Immature natural killer cell (primary cell): ENCODE measurements around the gene BPGM. TPM values are rescaled to one million over a fixed set of nuclear protein-coding genes. Genes with fewer than 3 reads are reported as not detected.

ENCODE experiments used
- DNase-seq, 3 donors: peaks; one replicate each; pipeline ENCODE4 v3.0.0; 2022; ENCODE audit warnings: mixed read lengths in 1 of 3
- H3K27ac Mint-ChIP-seq, 6 donors: one replicate each; pipeline ENCODE4 v1.8.0; 2020; ENCODE audit warnings: mixed read lengths in 6 of 6, mild to moderate bottlenecking in 5 of 6, inconsistent platforms in 4 of 6, moderate library complexity in 3 of 6
- H3K27me3 Mint-ChIP-seq, 3 donors: one replicate each; pipeline ENCODE4 v1.8.0; 2020 to 2021; ENCODE audit warnings: low read depth in 3 of 3, mild to moderate bottlenecking in 3 of 3, mixed read lengths in 3 of 3, moderate library complexity in 3 of 3, inconsistent platforms in 1 of 3
- H3K36me3 Mint-ChIP-seq, 3 donors: one replicate each; pipeline ENCODE4 v1.8.0; 2020; ENCODE audit warnings: mixed read lengths in 3 of 3, inconsistent platforms in 2 of 3, mild to moderate bottlenecking in 2 of 3
- H3K4me1 Mint-ChIP-seq, 2 donors: one replicate each; pipeline ENCODE4 v1.8.0; 2020; ENCODE audit warnings: inconsistent platforms in 2 of 2, mild to moderate bottlenecking in 2 of 2, mixed read lengths in 2 of 2, moderate library complexity in 1 of 2
- H3K4me3 Mint-ChIP-seq, 5 donors: one replicate each; pipeline ENCODE4 v1.8.0; 2020; ENCODE audit warnings: mild to moderate bottlenecking in 5 of 5, mixed read lengths in 5 of 5, inconsistent platforms in 3 of 5, moderate library complexity in 3 of 5
- H3K9me3 Mint-ChIP-seq, 6 donors: one replicate each; pipeline ENCODE4 v1.8.0; 2020; ENCODE audit warnings: mild to moderate bottlenecking in 6 of 6, mixed read lengths in 6 of 6, inconsistent platforms in 4 of 6, moderate library complexity in 3 of 6
- polyA plus RNA-seq, 3 donors: library from polyadenylated mRNA; unstranded; fragments of 300-500 nt; fragmentation: Illumina TruSeq; gene quantifications; one replicate each; pipeline ENCODE4 v1.2.3, GENCODE V29; 2021

BPGM gene
- polyA plus RNA-seq, 3 donors from 2014 or later: 58.3 to 71.3 (median 59.5) TPM

DNA sequence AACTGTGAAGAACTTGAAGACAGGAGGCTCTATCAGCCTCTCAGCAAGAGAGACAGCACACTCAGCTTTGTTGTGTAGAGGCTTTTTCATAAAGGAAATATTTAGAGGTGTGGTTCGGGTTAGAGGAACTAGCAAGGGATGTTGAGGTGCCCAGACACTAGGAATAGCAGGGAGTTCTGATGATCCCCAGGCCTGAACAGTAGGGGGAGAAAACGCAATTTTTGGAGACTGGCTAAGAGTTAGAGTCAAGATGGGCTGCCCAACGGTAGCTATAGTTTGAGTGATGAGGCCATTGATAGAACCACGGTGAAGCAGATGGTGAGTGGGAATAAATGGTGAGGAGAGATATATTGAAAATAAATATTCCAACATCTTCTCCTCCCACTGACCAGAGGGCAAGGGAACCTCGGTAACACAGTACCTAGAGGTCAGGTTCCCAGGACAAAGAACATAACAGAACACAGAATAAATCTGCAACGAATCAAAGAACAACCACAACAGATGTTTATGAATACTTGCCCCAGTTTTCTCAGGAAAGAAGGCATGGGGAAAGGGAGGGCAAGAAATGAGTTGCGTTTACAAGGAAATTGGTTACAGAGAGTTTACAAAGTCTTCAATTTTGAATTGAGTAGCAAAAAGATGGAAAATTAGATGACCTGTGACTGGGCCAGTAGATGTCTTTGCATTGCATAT is 24.2 kb upstream of the BPGM start:
- no peaks in the 10 kb centered on the region for H3K36me3 Mint-ChIP-seq
- no peak overlapping the region for H3K4me3 Mint-ChIP-seq
- peaks cover 8 to 16% (median 13%) of the 10 kb centered on the region in 3 donors for H3K27me3 Mint-ChIP-seq
- no peaks in the 10 kb centered on the region for H3K4me1 Mint-ChIP-seq
- peaks cover 0 to 3% (median 0%) of the 10 kb centered on the region in 6 donors for H3K9me3 Mint-ChIP-seq
- DNase-seq: no peak
- H3K27ac Mint-ChIP-seq: no peak overlapping the region

DNA sequence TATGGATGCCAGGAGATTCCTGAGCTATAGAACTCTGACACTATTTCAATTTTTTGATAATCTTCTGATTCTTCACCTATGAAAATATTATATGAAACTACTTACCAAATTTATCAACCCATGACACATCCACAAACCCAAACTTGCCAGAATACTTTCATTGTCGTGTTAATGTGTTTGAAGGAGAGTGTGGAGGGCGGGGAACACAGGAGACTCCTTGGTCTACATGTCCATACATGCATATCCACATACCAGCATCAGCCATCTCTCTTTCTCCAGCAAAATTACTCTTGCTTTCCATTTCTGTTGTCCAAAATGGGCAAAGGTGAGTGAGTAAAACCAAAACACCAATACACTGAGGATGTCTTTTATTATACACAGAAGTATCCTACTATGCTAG is 23.5 kb upstream of the BPGM start:
- H3K4me1 Mint-ChIP-seq: no peaks in the 10 kb centered on the region
- H3K4me3 Mint-ChIP-seq: no peak overlapping the region
- H3K27ac Mint-ChIP-seq: no peak overlapping the region
- DNase-seq: no peak
- H3K9me3 Mint-ChIP-seq: peaks cover 0 to 3% (median 0%) of the 10 kb centered on the region in 6 donors
- H3K36me3 Mint-ChIP-seq: no peaks in the 10 kb centered on the region
- H3K27me3 Mint-ChIP-seq: peaks cover 8 to 16% (median 13%) of the 10 kb centered on the region in 3 donors

DNA sequence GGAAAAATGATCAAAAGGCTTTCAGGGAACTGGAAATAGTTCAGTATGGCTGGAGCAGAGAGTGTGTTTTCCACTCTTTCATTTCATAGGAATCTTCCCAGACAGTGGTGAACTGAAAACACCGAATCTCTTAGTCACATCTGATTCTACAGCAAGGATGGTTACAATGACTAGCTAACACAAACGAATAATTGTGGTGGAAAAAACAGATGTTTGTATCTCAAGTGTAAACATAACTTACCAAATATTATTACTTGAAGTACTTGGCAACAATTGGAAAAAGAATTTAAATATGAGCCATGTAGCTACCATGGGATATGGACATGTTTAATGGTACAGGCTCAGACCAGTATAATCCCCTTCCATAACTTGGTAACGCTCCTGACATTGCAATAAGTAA is 21.1 kb upstream of the BPGM start:
- H3K27me3 Mint-ChIP-seq: peaks cover 5 to 24% (median 13%) of the 10 kb centered on the region in 3 donors
- no peak for DNase-seq
- H3K9me3 Mint-ChIP-seq: peaks cover 0 to 3% (median 0%) of the 10 kb centered on the region in 6 donors
- no peaks in the 10 kb centered on the region for H3K4me1 Mint-ChIP-seq
- no peak overlapping the region for H3K27ac Mint-ChIP-seq
- no peaks in the 10 kb centered on the region for H3K36me3 Mint-ChIP-seq
- H3K4me3 Mint-ChIP-seq: no peak overlapping the region

DNA sequence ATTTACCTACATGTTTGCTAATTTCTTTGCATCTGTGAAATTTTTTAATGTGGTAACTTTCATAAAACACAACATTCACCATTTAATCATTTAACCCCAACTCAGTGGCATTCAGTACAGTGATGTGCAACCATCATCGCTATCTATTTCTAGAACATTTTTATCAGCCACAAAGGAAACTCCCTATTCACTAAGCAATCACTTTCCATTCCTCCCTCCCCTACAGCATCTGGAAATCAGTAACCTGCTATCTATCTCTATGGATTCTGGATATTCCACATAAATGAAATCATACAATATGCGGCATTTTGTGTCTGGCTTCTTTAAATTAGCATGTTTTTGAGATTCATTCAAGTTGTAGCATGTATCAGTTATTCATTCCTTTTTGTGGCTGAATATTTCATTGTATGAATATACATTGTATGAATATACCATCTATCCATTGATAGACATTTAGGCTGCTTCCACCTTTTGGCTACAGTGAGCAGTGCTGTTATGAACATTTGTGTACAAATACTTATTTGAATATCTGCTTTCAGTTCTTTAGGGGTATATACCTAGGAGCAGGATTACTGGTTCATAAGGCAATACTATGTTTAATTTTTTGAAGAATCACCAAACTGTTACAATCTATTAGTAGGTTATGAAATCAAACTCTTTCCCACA is 19.4 kb upstream of the BPGM start:
- Mint-ChIP-seq H3K36me3 (no peaks in the 10 kb centered on the region), H3K4me1 (no peaks in the 10 kb centered on the region), H3K27me3 (peaks cover 5 to 25% (median 9%) of the 10 kb centered on the region in 3 donors), H3K9me3 (peaks cover 0 to 3% (median 0%) of the 10 kb centered on the region in 6 donors), H3K4me3 (no peak overlapping the region), H3K27ac (no peak overlapping the region)
- no peak for DNase-seq

DNA sequence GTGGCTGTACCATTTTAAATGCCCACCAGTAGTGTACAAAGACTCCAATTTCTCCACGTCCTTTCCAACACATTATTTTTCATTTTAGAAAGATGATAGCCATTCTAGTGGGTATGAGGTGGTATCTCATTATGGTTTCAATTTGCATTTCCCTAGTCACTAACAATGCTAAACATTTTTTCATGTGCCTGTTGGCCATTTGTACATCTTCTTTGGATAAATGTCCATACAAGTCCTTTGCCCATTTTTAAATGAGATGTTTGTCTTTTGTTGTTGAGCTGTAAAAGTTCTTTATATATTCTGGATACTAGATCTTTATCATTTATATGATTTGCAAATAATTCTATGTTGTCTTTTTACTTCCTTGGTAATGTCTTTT is 18.9 kb upstream of the BPGM start:
- Mint-ChIP-seq H3K4me1 (no peaks in the 10 kb centered on the region), H3K4me3 (no peak overlapping the region), H3K9me3 (peaks cover 0 to 3% (median 0%) of the 10 kb centered on the region in 6 donors), H3K27me3 (peaks cover 3 to 25% (median 7%) of the 10 kb centered on the region in 3 donors), H3K27ac (no peak overlapping the region), H3K36me3 (no peaks in the 10 kb centered on the region)
- no peak for DNase-seq

DNA sequence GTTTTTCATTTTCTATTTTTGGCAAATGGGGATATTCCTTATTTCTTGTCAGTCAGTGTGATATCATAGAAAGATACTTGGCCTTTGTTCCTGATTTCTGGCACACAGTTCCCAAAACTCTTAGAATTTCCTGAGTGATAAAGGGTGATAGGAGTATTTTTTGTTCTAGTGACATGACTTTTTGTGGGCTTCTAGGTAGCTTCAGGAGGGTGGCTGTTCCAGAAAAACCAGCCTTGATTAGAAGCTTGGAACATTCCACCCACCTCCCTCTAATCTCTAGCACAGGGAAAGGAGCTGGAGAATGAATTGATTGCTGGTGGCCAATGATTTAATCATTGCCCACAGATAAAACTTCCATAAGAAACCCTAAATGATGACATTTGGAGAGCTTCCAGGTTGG is 17.2 kb upstream of the BPGM start:
- no peak for DNase-seq
- peaks cover 3 to 22% (median 7%) of the 10 kb centered on the region in 3 donors for H3K27me3 Mint-ChIP-seq

DNA sequence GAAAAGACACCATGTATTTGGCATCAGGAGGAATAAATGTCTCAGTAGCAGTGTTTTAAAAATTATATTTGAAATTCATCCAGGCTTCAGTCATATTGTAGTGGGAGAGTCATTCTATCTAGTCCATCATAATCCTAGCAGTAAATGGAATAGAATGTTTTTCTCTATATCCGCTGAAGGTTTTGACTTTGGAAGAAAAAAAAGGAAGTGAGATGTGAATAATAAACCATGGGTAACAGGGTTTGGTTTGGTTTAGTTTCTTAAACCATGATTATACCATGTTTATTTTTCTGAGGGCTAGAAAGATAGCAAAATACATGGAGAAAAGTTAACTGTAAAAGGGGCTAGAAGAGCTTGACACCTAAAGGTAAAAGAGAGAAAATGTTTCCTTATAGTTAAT is 16.4 kb upstream of the BPGM start:
- Mint-ChIP-seq H3K4me1 (peaks cover 10 to 15% of the 10 kb centered on the region in 2 donors), H3K27me3 (peaks cover 3 to 16% (median 3%) of the 10 kb centered on the region in 3 donors), H3K27ac (no peak overlapping the region), H3K9me3 (peaks cover 0 to 3% (median 0%) of the 10 kb centered on the region in 6 donors), H3K36me3 (no peaks in the 10 kb centered on the region), H3K4me3 (no peak overlapping the region)
- DNase-seq: no peak

More for the DNA sequence above, 17.2 kb upstream of the BPGM start:
- H3K4me1 Mint-ChIP-seq: peaks cover 4 to 10% of the 10 kb centered on the region in 2 donors
- H3K36me3 Mint-ChIP-seq: no peaks in the 10 kb centered on the region
- no peak overlapping the region for H3K4me3 Mint-ChIP-seq
- no peak overlapping the region for H3K27ac Mint-ChIP-seq
- peaks cover 0 to 3% (median 0%) of the 10 kb centered on the region in 6 donors for H3K9me3 Mint-ChIP-seq

DNA sequence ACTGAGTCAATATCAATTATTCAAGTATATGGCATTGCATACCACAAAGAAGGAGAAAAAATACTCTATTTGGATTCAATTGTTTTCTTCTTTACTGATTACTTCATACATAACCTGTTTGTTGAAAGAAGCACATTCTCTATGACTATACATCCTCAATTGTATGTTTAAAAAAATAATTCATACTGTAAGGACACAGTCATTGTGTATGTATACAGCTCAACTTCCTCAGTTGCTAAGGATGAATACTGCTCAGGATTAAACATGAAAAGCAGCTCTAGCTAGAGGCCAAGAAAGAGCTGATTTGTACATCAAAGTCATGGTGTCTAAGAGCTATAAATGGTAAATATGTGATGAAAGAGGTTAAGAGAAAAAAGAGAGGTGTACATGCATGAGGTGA is 15.8 kb upstream of the BPGM start:
- H3K27ac Mint-ChIP-seq: no peak overlapping the region
- DNase-seq: no peak
- peaks cover 0 to under 1% (median 0%) of the 10 kb centered on the region in 3 donors for H3K36me3 Mint-ChIP-seq
- peaks cover 0 to 3% (median 0%) of the 10 kb centered on the region in 6 donors for H3K9me3 Mint-ChIP-seq
- H3K27me3 Mint-ChIP-seq: peaks cover 3 to 15% (median 3%) of the 10 kb centered on the region in 3 donors
- H3K4me3 Mint-ChIP-seq: no peak overlapping the region
- peaks cover 17 to 21% of the 10 kb centered on the region in 2 donors for H3K4me1 Mint-ChIP-seq

DNA sequence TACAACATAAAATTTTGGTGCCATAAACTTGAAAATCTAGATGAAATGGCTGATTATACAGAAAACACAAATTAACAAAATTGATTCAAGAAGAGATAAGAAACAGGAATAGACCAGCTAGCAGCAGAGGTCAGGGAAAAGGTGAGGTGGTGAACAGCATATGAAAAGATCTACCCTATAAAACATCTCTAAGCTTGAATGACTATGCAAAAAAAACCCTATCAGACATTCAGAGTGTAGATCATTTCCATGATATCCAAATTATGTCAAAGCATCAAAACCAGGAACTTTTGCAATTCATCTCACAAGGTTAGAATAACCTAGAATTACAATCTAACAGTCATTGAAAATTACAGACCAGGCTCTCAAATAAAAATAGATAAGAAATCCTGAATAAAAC is 14.6 kb upstream of the BPGM start:
- Mint-ChIP-seq H3K4me3 (no peak overlapping the region), H3K4me1 (peaks cover 25 to 32% of the 10 kb centered on the region in 2 donors), H3K36me3 (peaks cover 0 to 8% (median 0%) of the 10 kb centered on the region in 3 donors), H3K27me3 (peaks cover 3 to 15% (median 3%) of the 10 kb centered on the region in 3 donors), H3K27ac (no peak overlapping the region), H3K9me3 (peaks cover 0 to 3% (median 0%) of the 10 kb centered on the region in 6 donors)
- DNase-seq: no peak

DNA sequence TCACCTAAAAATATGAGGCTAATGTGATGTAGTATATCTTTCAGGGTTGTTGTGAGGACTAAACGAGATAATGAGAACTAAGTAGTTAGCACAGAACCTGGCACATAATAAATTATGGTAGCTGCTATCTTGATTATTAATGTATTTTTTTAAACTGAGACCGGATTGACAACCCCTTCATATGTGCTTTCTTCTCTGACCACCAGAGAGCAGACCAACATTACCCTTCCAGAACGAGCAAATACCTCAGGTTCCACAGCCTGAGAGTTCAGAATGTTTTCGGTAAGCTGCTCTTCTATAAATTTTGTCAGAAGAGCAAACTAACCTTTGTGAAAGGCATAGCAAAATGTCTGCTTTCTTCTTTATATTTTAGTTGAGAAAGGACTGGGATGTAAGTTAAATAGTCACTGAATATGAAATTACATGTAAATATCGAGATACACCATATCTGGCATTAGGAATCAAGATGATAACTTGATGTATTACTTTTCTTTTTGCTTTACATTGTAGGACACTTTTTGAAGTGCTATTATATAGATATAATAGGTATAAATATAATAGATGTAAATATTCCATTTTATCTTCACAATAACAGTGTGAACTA is 13.6 kb upstream of the BPGM start:
- Mint-ChIP-seq H3K27ac (peak overlapping the region in 2 of 6 donors; percentile 14 to 40), H3K4me1 (peaks cover 30 to 37% of the 10 kb centered on the region in 2 donors), H3K4me3 (no peak overlapping the region), H3K27me3 (peaks cover 0 to 15% (median 0%) of the 10 kb centered on the region in 3 donors), H3K36me3 (peaks cover 0 to 8% (median 0%) of the 10 kb centered on the region in 3 donors), H3K9me3 (no peaks in the 10 kb centered on the region)
- DNase-seq: peak; percentile 41 to 71 (median 59)

DNA sequence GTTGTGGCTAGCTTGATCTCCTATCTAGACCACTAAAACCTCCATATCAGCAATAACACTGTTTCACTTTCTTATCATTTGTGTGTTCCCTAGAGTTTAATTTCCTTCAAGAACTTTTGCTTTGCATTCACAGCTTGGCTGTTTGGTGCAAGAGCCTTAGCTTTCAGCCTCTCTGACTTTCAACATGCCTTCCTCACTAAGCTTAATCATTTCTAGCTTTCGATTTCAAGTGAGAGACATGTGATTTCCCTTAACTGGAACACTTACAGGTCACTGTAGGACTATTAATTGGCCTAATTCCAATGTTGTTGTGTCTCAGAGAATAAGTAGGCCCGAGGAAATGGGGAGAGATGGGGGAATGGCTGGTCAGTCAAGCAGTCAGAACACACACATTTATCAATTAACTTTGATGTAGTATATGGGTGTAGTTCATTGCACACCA is 10.6 kb upstream of the BPGM start:
- Mint-ChIP-seq H3K4me3 (peak overlapping the region; percentile 13 to 84 (median 68)), H3K36me3 (peaks cover 0 to 8% (median 0%) of the 10 kb centered on the region in 3 donors), H3K9me3 (no peaks in the 10 kb centered on the region), H3K27me3 (peaks cover 0 to 5% (median 1%) of the 10 kb centered on the region in 3 donors), H3K4me1 (peaks cover 49 to 56% of the 10 kb centered on the region in 2 donors), H3K27ac (peak overlapping the region; percentile 78 to 93 (median 92))
- peak; percentile 18 to 58 (median 28) for DNase-seq

DNA sequence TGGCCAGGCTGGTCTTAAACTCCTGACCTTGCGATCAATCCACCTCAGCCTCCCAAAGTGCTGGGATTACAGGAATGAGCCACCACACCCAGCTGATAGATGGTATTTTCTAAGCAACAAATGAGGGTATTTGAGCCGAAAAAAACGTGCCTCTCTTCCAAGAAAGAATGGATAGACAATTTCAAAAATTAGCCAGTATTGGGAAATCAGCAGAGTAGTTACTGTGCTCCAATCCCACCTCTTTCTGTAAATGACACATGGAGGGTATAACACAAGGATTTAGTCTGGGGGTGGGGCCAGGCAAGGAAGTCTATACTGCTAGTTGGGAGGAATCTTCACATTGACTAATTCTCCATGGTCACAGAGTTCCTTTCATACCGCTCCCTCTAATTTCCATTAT is 9.2 kb upstream of the BPGM start:
- Mint-ChIP-seq H3K4me3 (no peak overlapping the region), H3K36me3 (peaks cover 0 to 8% (median 0%) of the 10 kb centered on the region in 3 donors), H3K27ac (peak overlapping the region in 1 of 6 donors; percentile 67), H3K9me3 (no peaks in the 10 kb centered on the region), H3K4me1 (peaks cover 63 to 70% of the 10 kb centered on the region in 2 donors), H3K27me3 (peaks cover 0 to 4% (median 0%) of the 10 kb centered on the region in 3 donors)
- no peak for DNase-seq

DNA sequence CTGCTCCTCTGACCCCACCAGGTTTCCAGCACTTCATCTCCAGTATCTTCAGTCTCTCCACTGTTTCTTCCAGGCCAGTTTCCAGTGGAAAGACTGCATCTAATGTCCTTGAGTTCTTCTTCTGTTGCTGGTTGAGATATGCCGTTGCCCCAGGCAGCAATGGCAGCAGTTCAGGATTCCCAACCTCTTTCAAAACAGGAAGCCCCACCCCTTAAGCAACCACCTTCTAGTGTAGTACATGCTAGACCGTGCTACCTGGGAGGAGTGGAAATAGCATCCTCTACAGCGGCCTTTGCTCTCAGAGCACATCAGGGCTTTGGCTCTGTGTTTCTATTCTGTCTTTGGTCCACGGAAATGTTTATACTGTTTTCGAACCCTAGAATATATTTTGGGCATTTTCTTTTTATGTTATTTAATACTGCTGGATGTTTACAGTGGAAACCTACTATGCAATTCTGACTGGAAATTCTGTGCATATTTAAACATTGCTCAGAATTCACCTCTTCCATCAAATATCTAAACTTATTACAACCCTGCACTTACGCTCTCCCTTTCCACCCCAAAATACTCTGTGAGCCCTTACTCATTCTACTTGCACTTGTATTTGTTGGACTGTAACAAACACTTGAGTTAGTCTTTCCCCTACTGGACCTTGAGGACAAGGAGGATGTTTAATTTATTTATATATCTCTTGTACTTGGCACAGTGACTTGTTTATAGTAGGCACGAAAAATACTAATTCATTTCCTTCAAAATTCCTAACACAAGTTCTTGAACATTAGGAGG is 8.5 kb upstream of the BPGM start:
- Mint-ChIP-seq H3K4me3 (no peak overlapping the region), H3K27ac (peak overlapping the region in 3 of 6 donors; percentile 17 to 67 (median 49))

More for the DNA sequence above, 8.5 kb upstream of the BPGM start:
- peaks cover 0 to 8% (median 0%) of the 10 kb centered on the region in 3 donors for H3K36me3 Mint-ChIP-seq
- H3K27me3 Mint-ChIP-seq: peaks cover 0 to 4% (median 0%) of the 10 kb centered on the region in 3 donors
- no peak for DNase-seq
- H3K4me1 Mint-ChIP-seq: peaks cover 66 to 70% of the 10 kb centered on the region in 2 donors
- no peaks in the 10 kb centered on the region for H3K9me3 Mint-ChIP-seq
